Measurements from ENCODE around the gene TTC9B.

DNA sequence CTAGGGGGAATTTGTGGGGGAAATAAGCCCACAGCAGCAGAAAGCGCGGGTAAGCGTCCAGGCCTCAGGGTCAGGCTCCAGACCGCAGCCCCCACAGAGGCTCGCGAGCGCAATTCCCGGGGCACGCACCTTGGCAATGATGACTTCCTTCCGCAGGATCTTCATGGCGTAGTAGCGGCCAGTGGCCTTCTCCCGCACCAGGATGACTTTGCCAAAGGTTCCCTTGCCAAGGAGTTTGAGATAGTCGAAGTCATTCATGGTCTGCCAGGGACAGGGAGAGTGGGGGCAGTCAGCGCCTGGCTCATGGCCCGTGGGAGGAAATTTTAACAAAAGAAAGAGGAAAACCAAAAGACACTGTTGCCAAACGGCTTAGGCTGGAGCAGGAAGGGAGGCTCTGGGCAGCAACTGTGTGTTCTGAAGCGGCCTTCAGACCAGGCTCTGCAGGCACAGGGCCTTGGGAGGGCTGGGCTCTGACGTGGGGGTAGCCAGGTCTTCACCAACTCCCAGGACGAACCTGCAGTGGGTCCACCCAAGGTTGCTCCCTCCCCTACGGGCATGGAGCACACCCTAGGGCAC, 23.7 kb upstream of the TTC9B start:
- TF ChIP-seq, protein P1, sequence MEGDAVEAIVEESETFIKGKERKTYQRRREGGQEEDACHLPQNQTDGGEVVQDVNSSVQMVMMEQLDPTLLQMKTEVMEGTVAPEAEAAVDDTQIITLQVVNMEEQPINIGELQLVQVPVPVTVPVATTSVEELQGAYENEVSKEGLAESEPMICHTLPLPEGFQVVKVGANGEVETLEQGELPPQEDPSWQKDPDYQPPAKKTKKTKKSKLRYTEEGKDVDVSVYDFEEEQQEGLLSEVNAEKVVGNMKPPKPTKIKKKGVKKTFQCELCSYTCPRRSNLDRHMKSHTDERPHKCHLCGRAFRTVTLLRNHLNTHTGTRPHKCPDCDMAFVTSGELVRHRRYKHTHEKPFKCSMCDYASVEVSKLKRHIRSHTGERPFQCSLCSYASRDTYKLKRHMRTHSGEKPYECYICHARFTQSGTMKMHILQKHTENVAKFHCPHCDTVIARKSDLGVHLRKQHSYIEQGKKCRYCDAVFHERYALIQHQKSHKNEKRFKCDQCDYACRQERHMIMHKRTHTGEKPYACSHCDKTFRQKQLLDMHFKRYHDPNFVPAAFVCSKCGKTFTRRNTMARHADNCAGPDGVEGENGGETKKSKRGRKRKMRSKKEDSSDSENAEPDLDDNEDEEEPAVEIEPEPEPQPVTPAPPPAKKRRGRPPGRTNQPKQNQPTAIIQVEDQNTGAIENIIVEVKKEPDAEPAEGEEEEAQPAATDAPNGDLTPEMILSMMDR (IDR thresholded peaks at IDR 0.05): no peak
- no peak for TF ChIP-seq ZFX (IDR thresholded peaks at IDR 0.05; ENCODE audit: borderline replicate concordance)
